GM12892 (cell line): ENCODE results near the gene MYH13.

Experiments
- DNase-seq: peaks from one replicate; pipeline ENCODE4 v3.0.0; 2011; ENCODE audit not compliant: insufficient read length
- FAIRE-seq: peaks from 2 replicates; lab custom pipeline; 2011; peaks lifted over from hg19 to GRCh38; lab: Jason Lieb, UNC
- POLR2A ChIP-seq: IDR thresholded peaks from 2 replicates; pipeline ENCODE4 v1.6.1; 2011; ENCODE audit warnings: low read depth, low read length, control low read depth
- POLR2AphosphoS5 ChIP-seq: IDR thresholded peaks from 2 replicates; pipeline ENCODE4 v1.6.1; 2011; ENCODE audit warnings: low read depth, low read length, control low read depth
- TAF1 ChIP-seq: IDR thresholded peaks from 2 replicates; pipeline ENCODE4 v1.6.1; 2011; ENCODE audit warnings: low read depth, mild to moderate bottlenecking, control low read depth, low read length, borderline replicate concordance

MYH13 gene

DNA sequence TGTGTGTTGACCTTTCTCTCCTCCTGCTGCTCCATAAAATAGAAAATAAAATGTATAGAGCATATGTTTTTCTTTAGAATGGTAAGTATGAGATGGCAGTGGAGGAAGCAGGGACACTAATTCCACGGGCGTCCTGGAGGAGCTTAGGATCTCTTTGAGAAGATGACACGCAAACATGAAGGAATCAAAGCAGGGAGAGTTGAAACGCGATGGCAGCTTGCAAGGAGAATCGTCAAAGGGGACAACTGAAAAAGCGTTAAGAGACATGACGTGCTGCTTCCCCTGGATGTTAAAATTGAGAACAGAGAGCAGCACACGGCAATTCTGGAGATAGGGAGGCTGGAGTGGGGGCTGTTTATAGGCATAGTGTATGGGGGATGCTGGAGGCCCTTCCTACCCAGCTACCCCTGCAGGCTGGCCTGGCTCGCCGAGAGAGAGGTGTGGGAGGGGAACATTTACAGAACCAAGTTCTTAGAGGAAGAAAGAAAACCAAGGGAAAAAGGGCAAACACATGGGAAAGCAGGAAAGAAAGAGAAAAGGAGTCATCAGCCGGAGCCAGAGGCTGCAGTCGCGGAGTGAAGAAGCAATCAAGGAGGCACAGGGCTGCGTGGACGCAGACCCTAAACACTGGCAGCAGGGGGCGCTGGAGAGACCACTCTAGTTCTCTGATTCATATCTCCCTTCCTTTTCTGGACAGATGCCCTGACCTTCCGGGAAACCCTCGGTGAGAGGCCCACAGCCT, 55.8 kb downstream of the MYH13 start:
- DNase-seq, result peak; percentile 36
- peak; percentile 54 for FAIRE-seq
- no peak for TF ChIP-seq POLR2AphosphoS5
- TF ChIP-seq TAF1, result no peak
- no peak for TF ChIP-seq POLR2A

DNA sequence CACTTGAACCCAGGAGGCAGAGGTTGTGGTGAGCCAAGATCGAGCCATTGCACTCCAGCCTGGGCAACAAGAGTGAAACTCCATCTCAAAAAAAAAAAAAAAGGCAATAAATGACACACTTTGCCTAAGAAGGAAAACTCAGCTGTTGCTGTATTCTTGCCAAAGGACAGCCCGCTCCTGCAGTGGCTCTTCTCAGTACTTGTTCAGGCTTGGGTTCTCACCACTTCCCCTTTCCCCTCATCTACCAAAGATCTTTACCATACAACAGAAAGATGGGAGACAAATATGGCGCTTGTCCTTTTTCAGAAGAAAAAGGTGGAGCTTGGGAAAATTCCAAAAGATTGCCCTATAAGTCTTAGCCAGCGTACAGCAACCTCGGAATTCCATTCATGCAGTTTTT, 58.5 kb downstream of the MYH13 start:
- no peak for TF ChIP-seq POLR2AphosphoS5
- no peak for TF ChIP-seq POLR2A
- no peak for TF ChIP-seq TAF1
- DNase-seq, result no peak
- no peak for FAIRE-seq

DNA sequence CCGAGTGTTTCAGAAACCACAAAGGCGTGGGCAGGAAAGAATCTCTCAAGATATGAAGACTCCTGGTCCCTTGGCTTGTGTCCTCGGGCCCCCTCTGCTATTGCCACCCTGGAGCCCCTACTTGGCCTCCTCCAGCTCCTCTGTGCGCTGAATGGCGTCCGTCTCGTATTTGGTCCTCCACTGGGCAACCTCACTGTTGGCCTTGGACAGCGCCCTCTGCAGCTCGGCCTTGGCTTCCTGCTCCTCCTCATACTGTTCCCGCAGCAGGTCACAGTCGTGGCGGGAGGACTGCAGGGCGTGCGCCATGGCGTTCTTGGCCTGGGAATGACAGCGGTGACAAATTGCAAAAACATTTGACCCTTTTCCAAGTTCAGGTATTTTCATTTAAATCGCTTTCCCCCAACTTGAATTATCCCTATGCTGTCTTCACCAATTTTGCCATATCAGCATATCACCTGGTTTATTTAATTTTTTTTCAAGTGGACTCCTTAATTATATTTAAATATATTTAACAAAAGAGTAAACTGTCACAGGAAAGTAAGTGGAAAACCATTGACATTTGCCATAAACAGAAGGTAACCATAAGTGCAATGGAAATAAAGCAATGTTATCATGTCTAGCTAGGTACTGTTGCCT, 59.7 kb downstream of the MYH13 start:
- TF ChIP-seq POLR2AphosphoS5, result no peak
- TF ChIP-seq POLR2A, result no peak
- TF ChIP-seq TAF1, result no peak
- no peak for DNase-seq
- no peak for FAIRE-seq

DNA sequence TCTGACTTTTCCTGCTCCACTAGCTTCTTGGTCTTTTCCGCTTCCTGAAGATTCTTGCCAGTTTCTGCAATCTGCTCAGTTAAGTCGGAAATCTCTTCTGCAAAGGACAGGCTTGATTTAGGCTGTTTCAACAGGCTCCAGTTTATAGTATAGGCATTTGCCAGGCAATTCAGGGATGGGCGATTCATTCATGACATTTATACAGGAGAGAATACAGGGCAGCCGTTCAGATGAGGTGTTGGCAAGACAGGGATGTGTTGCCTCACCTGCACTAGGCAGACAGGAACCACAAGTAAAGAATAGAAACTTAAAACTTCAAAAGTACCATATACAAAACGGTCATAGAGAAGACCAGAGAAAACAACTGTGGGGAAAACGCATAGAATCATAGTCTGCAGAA, 61.7 kb downstream of the MYH13 start:
- FAIRE-seq, result no peak
- TF ChIP-seq POLR2AphosphoS5, result no peak
- no peak for TF ChIP-seq POLR2A
- DNase-seq, result no peak

DNA sequence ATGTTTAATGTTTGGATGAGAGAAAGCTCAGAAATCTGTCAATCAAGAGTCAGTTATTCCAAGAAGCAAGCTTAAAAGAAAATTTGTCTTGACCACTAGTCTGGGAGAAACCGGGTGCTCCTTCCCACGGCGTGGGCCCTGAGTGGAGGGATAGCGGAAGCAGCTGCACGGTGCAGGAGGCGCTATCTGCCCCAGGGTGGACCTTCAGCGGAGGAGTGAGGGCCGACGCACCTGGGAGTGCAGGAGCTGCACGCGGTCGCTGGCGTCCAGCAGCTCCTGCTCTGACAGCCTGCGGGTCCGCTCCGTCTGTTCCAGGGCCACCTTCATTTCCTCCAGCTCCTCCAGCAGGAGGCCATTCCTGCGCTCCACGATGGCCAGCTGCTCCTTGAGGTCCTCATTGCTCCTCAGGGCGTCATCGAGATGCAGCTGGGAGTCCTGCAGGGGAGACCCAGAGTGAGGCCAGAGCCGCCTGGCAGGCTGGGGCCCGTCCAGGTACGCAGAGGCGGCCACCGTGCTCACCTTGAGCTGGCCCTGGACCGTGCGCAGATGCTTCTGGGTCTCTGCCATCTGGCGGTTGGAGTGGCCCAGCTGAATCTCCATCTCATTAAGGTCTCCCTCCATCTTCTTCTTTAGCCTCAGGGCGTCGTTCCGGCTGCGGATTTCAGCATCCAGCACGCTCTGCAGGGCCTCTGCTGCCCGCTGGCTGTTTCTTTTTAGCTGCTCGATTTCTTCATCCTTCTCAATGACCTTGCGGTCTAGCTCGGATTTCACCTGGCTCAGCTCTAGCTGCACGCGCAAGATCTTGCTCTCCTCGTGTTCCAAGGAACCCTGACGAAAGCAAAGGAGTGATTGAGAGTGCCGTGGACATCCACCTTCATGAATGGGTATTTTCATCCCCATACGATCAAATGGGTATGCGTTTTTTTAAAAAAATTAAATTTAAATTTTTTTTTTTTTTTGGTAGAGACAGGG, 63.5 kb downstream of the MYH13 start:
- no peak for DNase-seq
- FAIRE-seq, result no peak
- TF ChIP-seq TAF1 (no peak), POLR2AphosphoS5 (no peak), POLR2A (no peak)

DNA sequence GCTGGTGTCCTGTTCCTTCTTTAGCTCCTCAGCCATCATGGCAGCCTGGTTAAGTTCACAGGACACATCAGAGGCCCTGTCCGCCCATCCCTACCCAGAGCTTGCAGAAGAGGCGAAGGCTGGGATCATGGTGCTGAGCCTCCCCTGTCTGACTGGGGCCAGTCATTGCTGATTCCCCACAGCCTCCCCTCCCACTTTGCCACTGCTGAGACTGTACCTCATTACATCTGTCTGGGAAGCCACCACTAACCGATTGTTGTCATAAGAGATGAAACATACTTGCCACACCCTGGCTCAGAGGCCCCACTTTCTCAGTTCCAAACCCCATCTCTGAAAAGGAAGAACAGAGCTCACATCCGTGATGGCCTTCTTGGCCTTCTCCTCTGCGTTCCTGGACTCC, 66.2 kb downstream of the MYH13 start:
- no peak for TF ChIP-seq POLR2A
- no peak for TF ChIP-seq POLR2AphosphoS5
- no peak for TF ChIP-seq TAF1
- DNase-seq (no peak), FAIRE-seq (peak; percentile 14)

DNA sequence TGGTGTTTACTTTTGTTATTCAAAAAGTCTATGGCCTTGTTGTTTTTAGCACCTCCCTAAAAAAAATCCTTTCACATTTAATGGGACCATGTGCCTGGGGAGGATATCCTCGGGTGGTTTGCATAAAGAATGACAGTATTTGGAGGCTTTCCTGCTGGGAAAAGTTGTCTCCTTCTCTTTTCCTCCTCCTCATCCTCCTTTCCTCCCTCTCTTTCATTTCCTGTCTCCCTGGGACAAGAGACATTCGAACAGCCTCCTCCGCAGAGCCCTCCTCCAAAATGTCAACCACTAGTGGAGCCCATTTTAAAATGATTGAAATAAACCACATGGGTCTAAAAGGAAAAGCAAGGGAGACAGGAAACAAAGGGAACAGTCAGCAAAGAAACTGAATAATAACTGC, 67.4 kb downstream of the MYH13 start:
- no peak for TF ChIP-seq POLR2A
- no peak for TF ChIP-seq TAF1
- TF ChIP-seq POLR2AphosphoS5, result no peak
- FAIRE-seq (no peak), DNase-seq (no peak)

DNA sequence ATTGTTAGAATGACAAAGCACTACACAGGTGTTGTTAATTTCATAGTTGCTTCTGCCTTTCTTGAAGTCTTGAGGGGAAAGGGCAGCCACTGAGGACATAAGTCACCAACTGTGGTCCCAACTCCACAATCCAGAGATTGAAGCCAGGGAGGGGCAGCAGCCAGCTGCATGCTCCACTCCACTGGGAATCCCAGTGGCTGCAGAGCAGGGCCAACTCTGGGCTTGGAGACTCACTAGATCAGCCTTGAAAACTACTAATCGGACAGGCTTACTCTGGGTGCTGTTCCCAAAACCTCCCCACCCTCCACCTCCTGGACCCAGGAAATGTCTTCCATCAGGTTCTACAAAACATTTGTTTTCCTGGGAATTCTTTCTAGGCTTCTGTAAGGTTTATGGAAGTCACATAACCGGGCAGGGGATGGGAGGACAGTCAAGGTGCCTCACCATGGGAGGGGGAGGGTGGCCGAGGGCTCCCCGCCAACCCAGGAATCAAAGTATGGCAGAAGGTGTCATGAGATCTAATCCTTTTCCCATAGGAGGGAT, 68.0 kb downstream of the MYH13 start:
- TF ChIP-seq POLR2A, result no peak
- TF ChIP-seq TAF1, result no peak
- DNase-seq (no peak), FAIRE-seq (no peak)

DNA sequence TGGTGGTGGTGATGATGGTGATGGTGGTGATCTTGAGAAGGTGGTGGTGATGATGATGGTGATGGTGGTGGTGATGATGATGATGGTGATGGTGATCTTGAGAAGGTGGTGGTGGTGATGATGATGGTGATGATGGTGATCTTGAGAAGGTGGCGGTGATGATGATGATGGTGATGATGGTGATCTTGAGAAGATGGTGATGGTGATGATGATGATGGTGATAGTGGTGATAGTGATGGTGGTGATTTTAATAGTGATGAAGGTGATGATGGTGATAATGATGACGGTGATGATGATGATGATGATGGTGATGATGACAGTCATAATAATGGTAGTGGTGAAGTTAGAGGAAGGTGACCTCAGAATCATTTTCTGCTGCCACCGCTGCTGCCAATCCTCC, 75.1 kb downstream of the MYH13 start:
- DNase-seq, result no peak
- FAIRE-seq, result no peak
- no peak for TF ChIP-seq POLR2AphosphoS5
- TF ChIP-seq POLR2A, result no peak
- no peak for TF ChIP-seq TAF1

DNA sequence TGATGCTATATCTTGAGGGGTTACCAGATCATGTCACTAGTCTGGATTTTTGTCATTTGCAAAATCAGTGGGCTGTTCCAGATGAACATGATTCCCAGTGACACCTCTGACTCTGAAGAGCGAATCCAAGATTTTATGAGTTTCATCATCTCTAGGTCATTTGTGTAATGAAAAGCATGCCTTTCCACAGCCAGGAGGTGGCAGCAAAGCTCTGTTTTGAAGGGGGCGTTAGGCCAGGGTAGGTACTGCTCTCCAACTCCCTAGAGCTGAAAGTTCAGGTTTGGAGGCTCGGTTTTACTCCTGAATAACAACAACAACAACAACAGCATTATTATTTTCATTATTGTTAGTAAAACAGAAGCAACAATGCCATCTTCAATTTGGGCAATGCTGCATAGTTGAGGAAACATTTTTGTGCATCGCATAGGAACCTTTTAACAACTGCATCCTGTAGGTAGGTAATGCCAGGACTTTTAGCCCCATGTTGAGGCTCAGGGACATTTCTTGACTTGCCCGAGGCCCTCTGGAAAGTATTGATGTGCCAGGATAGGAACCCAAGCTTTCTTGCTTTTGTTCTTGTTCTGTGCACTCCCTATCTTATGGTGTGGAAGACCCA, 77.0 kb downstream of the MYH13 start:
- DNase-seq, result no peak
- TF ChIP-seq TAF1 (no peak), POLR2A (no peak), POLR2AphosphoS5 (no peak)
- peak; percentile 88 for FAIRE-seq

DNA sequence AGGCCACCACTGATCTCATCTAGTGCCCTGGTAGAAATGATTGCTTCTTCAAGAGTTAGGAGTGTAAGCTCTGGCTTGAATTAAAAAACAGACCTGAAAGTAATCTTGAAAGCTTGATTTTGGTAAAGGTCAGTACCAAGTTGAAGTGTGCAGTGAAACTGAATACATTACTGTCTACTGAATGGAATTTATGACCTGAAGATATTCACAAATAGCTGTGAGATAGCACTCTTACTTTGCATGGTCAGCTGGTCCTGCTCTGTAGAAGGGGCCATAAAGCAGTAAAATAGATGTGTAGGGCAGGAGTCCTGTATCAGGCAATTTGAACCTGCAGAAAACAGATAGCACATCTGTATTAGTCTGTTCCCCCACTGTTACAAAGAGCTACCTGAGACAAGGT, 78.6 kb downstream of the MYH13 start:
- TF ChIP-seq POLR2AphosphoS5 (no peak), TAF1 (no peak), POLR2A (no peak)
- DNase-seq (no peak), FAIRE-seq (peak; percentile 17)
